Type B pancreatic cell (in vitro differentiated cells): ENCODE measurements around the gene LCN2. TPM values are rescaled to one million over a fixed set of nuclear protein-coding genes. Genes with fewer than 3 reads are reported as not detected.

Experiments
- DNase-seq: peaks from one replicate; pipeline ENCODE4 v3.0.0; 2021; ENCODE audit warnings: mixed read lengths; ENCODE audit not compliant: unreplicated experiment; ENCODE audit errors: extremely low spot score
- H3K27ac Mint-ChIP-seq: 2 replicates; pipeline ENCODE4 v1.8.0; 2021; ENCODE audit warnings: mild to moderate bottlenecking, mixed read lengths
- H3K27me3 Mint-ChIP-seq: 2 replicates; pipeline ENCODE4 v1.8.0; 2021; ENCODE audit warnings: mixed read lengths
- H3K36me3 Mint-ChIP-seq: 2 replicates; pipeline ENCODE4 v1.8.0; 2021; ENCODE audit warnings: mixed read lengths
- H3K4me1 Mint-ChIP-seq: one replicate; pipeline ENCODE4 v1.8.0; 2021; ENCODE audit warnings: mixed read lengths; ENCODE audit not compliant: unreplicated experiment
- H3K4me3 Mint-ChIP-seq: 2 replicates; pipeline ENCODE4 v1.8.0; 2021; ENCODE audit warnings: mild to moderate bottlenecking, mixed read lengths
- H3K9me3 Mint-ChIP-seq: 2 replicates; pipeline ENCODE4 v1.8.0; 2021; ENCODE audit warnings: mixed read lengths
- total RNA-seq: library from RNA; stranded (reverse); gene quantifications from 2 replicates; pipeline ENCODE4 v1.2.1, GENCODE V29; 2021; ENCODE audit warnings: low replicate concordance
- TF ChIP-seq, protein P1 (sequence below): fragments of 200-600 bp; sonication (generic); conservative IDR thresholded peaks from 2 replicates; pipeline ENCODE4 v1.5.0; 2021; ENCODE audit warnings: antibody characterized with exemption, mild to moderate bottlenecking

LCN2 gene
- total RNA-seq, 1 donor from 2014 or later: 10.7 TPM

DNA sequence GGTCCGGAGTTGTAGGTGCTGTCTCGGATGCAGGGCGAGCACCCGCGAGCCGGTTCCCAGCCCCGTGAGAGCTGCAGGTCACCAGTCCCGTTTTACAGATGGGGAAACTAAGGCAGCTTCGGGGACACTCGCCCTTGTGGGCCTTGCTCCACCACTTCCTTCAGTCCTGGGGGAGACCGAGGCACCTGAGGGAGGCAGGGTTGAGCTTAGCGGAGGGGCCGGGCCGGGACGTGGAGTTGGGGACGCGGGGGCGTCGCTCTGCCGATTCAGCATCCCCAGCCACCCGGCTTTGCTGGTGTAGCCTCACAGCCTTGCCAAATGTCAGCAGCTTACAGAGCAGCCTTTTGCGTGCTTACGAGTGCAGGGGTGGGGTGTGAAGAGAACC is 11.3 kb downstream of the LCN2 start:
- DNase-seq: no peak

DNA sequence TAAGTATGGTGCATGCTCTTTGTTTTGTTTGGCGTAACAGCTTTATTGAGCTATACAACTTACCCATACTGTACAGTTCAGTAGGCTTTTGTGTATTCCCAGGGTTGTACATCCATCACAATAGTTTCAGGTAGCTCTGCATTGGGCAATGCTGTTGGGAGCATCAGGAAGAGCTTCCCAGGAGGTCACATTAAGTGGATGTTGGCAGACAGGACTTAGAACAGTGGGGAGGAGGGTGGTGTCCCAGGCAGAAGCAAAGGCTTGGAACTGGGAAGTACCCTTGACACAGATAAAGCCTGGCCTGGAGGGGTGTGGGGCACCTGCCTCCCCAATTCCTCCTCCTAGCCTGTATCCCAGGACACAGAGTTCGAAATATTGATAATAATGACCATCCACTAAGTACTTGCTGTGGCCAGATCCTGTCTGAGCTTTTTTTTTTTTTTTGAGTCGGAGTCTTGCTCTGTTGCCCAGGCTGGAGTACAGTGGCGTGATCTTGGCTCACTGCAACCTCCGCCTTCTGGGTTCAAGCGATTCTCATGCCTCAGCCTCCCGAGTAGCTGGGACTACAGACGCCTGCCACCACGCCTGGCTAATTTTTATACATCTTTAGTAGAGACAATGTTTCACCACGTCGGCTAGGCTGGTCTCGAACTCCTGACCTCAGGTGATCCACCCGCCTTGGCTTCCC is 12.1 kb downstream of the LCN2 start:
- DNase-seq: no peak
- Mint-ChIP-seq H3K27ac (peak overlapping the region; percentile 33), H3K27me3 (no peaks in the 10 kb centered on the region), H3K4me3 (peak overlapping the region; percentile 87), H3K4me1 (peaks cover 11% of the 10 kb centered on the region), H3K36me3 (peaks cover 6% of the 10 kb centered on the region), H3K9me3 (no peaks in the 10 kb centered on the region)
- TF ChIP-seq, protein P1, sequence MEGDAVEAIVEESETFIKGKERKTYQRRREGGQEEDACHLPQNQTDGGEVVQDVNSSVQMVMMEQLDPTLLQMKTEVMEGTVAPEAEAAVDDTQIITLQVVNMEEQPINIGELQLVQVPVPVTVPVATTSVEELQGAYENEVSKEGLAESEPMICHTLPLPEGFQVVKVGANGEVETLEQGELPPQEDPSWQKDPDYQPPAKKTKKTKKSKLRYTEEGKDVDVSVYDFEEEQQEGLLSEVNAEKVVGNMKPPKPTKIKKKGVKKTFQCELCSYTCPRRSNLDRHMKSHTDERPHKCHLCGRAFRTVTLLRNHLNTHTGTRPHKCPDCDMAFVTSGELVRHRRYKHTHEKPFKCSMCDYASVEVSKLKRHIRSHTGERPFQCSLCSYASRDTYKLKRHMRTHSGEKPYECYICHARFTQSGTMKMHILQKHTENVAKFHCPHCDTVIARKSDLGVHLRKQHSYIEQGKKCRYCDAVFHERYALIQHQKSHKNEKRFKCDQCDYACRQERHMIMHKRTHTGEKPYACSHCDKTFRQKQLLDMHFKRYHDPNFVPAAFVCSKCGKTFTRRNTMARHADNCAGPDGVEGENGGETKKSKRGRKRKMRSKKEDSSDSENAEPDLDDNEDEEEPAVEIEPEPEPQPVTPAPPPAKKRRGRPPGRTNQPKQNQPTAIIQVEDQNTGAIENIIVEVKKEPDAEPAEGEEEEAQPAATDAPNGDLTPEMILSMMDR: no peak

More for the DNA sequence above, 11.3 kb downstream of the LCN2 start:
- peaks cover 15% of the 10 kb centered on the region for H3K4me1 Mint-ChIP-seq
- TF ChIP-seq, protein P1: no peak
- H3K9me3 Mint-ChIP-seq: no peaks in the 10 kb centered on the region
- H3K4me3 Mint-ChIP-seq: peak overlapping the region; percentile 87
- H3K27me3 Mint-ChIP-seq: no peaks in the 10 kb centered on the region
- H3K36me3 Mint-ChIP-seq: peaks cover 6% of the 10 kb centered on the region
- no peak overlapping the region for H3K27ac Mint-ChIP-seq

DNA sequence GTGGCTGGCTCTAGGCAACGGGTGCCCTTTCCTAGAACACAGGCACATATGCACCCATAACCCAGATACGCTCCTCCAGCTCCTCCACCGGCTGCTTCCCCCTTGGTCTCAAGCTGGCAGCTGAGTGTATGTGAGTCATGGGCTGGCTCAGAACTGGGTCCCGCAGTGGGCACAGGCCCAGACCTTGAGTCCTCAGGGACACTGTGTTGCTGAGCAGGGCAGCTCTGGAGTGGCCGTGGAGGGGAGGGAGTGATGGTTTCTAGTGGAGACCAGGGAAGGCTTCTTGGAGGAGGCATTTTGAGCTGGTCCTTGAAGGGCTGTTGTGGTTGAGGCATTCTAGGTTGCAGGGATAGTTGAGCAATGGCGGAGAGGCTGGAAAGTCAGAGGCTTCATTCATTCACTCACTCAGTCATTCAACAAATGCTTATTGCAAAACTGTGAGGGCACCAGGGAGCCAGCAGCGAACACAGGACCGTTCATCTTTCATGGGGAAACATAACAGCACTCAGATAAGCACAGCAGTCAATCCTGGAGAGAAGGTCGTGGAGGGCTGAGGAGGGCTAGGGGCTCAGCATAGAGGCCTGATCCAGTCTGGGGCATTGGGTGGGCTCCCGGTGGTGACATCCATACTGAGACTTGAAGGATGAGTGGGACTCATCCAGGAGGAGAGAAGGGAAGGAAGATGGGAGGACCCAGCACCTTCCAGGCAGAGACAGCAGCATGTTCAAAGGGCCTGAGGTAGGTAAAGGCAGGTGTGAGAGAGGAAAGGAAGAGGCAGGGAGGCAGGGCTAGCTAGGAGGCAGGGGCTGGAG is 13.2 kb downstream of the LCN2 start:
- Mint-ChIP-seq H3K4me1 (peaks cover 11% of the 10 kb centered on the region), H3K27ac (peak overlapping the region; percentile 39), H3K36me3 (peaks cover 10% of the 10 kb centered on the region), H3K9me3 (no peaks in the 10 kb centered on the region), H3K27me3 (no peaks in the 10 kb centered on the region), H3K4me3 (peak overlapping the region; percentile 54)
- no peak for DNase-seq
- TF ChIP-seq, protein P1: no peak

DNA sequence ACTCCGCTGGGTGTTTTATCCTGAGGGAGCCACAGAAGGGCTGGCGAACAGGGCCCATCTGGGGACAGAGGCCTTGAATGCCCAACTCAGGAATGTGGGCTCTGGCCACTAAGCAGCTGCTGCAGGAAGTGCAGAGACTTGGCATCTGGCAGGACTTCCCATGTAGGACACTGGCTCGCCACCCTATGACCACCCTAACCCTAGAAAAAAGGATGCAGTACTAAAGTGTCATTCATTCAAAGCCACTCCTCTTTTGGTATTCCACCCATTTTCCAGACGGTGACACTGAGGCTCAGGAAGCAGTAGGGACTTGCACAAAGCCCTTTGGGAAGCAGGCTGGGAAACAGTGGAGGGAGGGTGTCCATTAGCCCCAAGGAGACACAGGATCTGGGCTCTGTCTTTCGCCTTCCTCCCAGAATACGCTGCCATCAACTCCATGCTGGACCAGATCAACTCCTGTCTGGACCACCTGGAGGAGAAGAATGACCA is 13.8 kb downstream of the LCN2 start:
- TF ChIP-seq, protein P1: no peak
- peaks cover 11% of the 10 kb centered on the region for H3K36me3 Mint-ChIP-seq
- DNase-seq: no peak
- H3K27ac Mint-ChIP-seq: peak overlapping the region; percentile 39
- peaks cover 11% of the 10 kb centered on the region for H3K4me1 Mint-ChIP-seq
- H3K9me3 Mint-ChIP-seq: no peaks in the 10 kb centered on the region
- H3K4me3 Mint-ChIP-seq: peak overlapping the region; percentile 54
- H3K27me3 Mint-ChIP-seq: no peaks in the 10 kb centered on the region

DNA sequence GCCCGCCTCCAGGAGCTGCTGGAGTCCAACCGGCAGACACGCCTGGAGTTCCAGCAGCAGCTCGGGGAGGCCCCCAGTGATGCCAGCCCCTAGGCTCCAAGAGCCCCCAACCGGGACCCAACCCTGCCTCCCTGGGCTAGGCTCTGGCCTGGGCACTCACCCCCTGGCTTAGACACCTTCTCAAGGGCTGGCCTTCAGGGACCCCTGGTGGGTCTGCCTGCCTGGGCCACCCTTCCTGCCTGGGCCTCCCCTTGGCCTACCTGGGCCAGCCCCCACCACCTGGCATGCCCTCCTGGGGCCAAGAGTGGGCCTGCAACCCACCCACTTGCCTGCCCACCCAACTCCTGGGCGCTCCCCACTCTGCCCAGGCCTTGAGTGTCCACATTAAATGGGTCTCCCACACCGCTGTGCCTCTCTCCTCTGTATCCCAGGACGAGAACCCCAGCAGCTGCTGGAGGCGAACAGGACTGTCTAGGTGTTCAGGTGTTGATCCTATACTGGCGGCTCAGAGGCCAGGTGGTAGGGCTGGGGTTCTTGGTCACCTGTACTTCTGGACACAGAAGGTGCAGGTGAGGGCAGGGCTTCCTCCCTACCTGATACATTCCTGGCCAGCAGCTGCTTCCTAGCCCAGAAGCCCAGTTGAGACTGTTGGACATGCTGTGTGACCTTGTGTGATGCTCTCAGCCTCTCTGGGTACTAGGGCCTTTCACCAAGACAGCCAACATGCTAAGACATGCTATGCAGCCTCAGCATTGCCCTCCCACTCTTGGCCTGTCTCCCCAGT is 14.5 kb downstream of the LCN2 start:
- no peak for DNase-seq
- TF ChIP-seq, protein P1: no peak
- H3K27ac Mint-ChIP-seq: no peak overlapping the region
- H3K9me3 Mint-ChIP-seq: no peaks in the 10 kb centered on the region
- H3K4me3 Mint-ChIP-seq: no peak overlapping the region
- no peaks in the 10 kb centered on the region for H3K27me3 Mint-ChIP-seq
- peaks cover 11% of the 10 kb centered on the region for H3K4me1 Mint-ChIP-seq
- H3K36me3 Mint-ChIP-seq: peaks cover 14% of the 10 kb centered on the region
